Raji (cell line): ENCODE measurements around the gene WASF3.

Experiments
- POLR2A ChIP-seq: IDR thresholded peaks from 2 replicates; pipeline ENCODE4 v1.6.1; 2011; ENCODE audit warnings: low read depth, low read length, control low read depth; ENCODE audit not compliant: insufficient read depth

Gene WASF3

GRCh38 chr13:26626271-26626670 is 68.8 kb downstream of the WASF3 start:
- TF ChIP-seq POLR2A: no peak

DNA sequence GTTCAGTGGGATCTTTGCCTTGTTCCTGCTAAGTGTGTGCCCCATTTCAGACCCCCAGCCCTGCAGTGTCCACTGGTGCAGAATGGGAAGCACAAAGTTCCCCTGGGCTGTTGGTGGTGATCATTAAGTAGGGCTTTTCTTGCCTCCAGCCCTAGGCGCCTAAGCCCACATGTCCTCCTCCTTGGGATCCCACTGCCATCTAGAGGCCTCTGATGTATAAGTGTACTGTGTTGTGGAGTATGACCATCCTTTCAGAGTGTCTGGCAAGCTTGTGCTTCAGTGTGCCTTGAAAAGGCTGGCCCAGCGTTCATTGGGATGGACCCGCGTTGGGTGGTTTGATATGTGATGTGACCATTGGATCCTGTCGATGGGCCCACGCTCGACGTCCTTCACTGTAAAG is 71.2 kb downstream of the WASF3 start:
- TF ChIP-seq POLR2A: no peak

DNA sequence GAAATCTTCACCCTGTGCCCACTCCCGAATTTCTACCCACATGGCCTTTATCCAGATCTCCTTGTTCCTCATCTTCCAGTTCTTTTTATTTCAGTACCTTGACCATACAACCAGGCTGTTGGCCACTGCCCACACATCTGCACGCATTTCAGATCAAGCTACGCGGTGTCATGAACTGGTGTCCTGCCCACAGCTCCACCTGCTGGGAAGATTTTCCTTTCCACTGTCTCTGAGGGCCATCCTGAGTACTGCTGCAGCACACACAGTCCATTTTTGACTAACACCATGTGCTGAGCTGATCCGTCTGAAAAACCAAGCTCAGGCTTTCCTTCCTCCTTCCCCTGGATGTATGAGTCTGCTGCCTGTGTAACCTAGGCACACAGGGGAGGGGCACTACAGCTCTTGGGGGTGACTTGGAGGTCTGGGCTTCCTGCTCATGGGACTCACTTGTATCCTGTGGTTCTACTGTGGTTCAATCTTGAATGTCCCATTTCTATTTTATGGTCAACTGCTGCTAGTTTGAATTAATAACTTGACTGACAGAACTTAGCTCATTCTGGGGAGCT is 71.9 kb downstream of the WASF3 start:
- no peak for TF ChIP-seq POLR2A

DNA sequence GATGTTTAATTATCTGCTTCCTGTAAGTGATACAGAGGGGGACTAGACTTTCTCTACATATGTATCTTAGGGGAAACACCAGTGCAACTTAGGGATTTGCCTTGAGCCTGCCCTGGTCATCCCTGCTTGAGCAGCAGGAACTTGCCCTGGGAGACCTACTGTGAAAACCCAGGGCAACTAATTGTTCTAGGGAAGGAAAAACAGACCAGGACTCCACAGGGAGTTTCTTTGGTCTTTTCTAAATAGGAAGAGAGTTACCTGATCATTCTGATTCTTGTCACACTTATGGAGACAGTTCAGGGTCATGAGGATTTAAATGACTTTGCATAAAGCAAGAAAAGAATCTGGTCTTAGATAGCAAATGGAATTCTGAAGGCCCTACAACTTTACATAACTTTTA is 89.1 kb downstream of the WASF3 start:
- no peak for TF ChIP-seq POLR2A

DNA sequence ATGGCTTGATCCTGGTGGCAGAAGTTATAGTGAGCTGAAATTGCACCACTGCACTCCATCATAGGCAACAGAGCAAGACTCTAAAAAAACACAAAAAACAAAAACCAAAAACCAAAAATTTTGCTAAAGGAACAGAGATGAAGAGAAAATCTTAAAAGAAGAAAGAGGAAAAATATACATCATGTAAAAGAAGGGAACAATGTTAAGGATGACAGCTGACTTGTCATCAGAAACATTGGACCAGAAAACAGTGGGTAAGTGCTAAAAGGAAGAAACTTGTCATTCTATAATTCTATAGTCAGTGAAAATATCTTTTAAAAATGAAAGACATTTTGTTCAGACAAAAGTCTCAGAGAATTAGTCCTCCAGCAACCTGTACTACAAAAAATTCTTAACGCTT is 93.8 kb downstream of the WASF3 start:
- TF ChIP-seq POLR2A: no peak

DNA sequence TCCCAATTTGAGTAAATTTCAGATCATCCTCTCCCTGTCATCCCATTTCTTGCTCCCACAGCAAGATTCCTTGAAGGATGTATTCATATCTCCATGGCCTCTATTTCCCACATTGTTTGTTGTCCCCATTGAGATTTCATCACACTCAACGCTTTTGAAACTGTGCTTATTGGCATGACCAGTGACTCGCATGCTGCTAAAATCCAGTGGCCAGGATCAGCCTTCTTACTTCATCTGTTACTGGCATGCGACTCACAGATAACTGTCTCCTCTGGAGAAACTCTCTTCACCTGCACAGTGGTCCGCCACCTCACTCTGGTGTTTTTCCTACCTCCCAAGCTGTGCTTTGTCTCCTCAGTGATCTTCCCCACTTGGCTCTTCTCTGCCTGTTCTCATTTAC is 95.8 kb downstream of the WASF3 start:
- no peak for TF ChIP-seq POLR2A

GRCh38 chr13:26653842-26654241 is 96.4 kb downstream of the WASF3 start:
- no peak for TF ChIP-seq POLR2A

DNA sequence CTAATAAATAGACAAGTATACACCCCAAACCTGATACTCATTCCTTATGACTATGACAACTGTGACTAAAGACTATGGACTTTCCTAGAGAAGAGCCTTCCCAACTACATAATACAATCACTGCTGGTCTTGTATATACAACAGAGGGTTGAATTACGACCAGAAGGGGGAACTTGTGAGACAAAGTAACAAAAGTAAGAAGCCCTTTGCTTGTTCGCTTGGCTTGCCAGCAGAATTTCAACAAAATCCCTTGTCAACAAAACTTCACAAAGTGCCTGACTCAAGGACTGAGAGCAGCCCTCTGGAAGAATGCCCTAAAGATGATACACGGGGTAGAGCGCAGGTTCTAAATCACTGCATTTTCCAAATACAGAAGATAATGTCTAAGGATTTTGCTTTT is 99.4 kb downstream of the WASF3 start:
- no peak for TF ChIP-seq POLR2A

GRCh38 chr13:26658448-26659385 is 101.2 kb downstream of the WASF3 start:
- no peak for TF ChIP-seq POLR2A

GRCh38 chr13:26660185-26660584 is 102.7 kb downstream of the WASF3 start:
- no peak for TF ChIP-seq POLR2A

DNA sequence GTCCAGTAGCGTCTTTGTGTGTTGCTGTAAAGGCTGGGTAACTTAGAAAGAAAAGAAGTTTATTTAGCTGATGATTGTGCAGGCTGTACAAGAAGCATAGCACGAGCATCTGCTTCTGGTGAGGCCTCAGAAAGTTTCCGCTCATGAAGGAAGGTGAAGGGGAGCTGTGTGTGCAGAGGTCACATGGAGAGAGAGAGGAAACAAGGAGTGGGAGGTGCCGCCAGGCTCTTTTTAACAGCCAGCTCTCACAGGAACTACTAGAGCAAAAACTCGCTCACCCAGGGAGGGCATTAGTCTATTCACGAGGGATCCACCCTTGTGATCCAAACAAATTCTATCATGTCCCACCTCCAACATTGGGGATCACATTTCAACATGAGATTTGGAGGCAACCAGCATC is 103.3 kb downstream of the WASF3 start:
- 0 out of 2 replicates have a peak, but pooled peaks have one; percentile 35 for TF ChIP-seq POLR2A

DNA sequence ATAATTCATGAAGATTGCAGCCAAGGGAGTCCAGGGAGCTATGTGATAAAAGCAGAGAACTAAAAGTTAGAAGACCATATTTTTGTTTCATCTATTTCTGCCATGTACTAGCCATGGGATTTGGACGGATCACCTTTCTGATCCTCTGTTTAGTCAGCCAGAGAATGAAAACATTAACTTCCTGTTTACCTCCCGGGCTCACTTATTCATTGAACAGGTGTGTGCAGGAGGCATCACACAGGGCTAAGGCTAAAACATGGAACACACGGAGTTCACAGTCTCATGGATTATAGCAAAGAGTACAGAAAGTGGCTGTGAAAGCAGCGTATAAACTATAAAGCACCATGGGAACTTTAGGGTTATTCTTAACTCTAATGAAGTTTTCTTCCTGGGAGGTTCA is 106.3 kb downstream of the WASF3 start:
- peak; percentile 39; the same call in 1 of the 2 replicates for TF ChIP-seq POLR2A

DNA sequence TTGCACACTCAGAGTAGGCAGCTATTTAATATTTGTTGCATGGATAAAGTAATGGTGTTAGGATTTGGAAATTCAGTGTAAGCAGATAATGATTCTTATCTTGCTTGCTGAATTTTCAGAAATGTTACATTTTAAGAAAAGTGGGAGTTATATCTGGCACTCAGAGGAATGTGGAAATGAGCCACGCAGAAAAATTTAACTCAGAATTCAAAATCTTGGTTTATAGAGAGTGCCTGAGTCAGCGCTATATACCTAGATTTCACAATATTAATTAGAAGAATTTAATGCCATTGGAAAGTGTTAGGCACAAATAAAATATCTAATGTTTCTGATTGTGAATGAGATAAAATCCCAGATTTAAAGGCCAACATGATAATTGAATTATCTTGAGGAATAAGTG is 106.8 kb downstream of the WASF3 start:
- TF ChIP-seq POLR2A: no peak

GRCh38 chr13:26664876-26665275 is 107.4 kb downstream of the WASF3 start:
- peak; percentile 54; the same call in 1 of the 2 replicates for TF ChIP-seq POLR2A

DNA sequence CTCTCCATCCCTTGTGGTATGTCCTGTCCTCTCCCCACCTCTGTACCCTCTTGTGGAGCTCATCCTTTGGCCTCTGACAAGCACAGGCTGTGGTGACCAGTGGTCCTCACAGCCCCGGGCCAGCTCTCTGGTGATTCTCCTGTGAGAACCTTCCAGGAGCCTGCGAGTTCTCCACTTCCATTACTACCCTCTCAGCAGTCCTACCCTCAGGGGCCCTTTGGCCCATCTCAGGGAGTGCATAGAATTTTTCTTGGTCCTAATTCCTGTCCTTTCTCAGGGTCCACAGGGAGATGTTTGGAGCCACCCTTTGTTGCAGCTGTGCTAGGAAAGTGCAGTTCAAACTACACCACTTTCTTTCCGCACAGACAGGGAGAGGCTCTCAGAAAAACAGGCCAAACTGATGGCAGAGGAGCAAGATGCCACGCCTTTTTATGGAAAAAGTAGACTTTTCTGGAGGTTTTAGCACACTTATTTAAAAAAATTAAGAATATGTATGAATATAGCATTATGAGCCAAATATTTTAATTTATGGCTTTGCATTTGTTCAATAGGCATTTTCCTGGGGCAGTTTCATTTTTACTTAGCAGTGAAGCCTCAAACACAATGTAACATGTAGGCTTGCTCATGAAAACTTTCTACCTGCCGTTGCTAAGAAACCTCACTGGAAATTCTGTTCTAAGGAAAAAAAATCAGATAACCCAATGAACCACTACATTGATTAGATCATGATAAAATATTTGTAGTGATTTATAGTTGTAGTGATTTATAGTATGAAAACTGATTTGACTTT is 111.1 kb downstream of the WASF3 start:
- no peak for TF ChIP-seq POLR2A

DNA sequence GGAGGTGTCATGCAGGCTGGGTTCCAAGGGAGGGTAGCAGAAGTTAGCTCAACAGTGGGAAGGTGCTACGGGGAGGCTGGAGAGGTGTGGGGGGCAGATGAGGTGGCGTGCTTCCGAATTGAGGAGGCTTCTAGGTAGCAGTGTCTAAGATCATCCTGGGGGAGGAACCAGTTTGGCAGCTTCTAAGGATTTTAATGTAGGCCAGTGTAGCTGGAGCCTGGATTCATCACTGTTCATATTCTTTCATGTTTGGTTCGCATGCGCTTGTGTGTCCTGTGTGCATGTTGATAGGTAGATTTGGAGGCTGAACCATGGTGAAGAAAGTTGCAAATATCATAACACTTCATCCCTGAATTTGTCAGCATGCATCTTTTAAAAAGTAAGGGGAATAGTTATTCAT is 116.4 kb downstream of the WASF3 start:
- no peak for TF ChIP-seq POLR2A
